ENCODE results near the gene S1PR1.

- no peak for TF ChIP-seq CTCF (IDR thresholded peaks at IDR 0.05 in 8 of 11, conservative IDR thresholded peaks at IDR 0.05 in 3 of 11)
- no peak for TF ChIP-seq POLR2A (IDR thresholded peaks at IDR 0.05)
These were observed 10.8 kb downstream of the S1PR1 start for GRCh38 chr1:101247404-101248287.
